ENCODE data around the gene IL17RA.
"Not testable (repeated sequence)": the region's sequence is repeated elsewhere in the genome, so short reads cannot be mapped to it uniquely, and the experiment has no call there.

Gene IL17RA, protein sequence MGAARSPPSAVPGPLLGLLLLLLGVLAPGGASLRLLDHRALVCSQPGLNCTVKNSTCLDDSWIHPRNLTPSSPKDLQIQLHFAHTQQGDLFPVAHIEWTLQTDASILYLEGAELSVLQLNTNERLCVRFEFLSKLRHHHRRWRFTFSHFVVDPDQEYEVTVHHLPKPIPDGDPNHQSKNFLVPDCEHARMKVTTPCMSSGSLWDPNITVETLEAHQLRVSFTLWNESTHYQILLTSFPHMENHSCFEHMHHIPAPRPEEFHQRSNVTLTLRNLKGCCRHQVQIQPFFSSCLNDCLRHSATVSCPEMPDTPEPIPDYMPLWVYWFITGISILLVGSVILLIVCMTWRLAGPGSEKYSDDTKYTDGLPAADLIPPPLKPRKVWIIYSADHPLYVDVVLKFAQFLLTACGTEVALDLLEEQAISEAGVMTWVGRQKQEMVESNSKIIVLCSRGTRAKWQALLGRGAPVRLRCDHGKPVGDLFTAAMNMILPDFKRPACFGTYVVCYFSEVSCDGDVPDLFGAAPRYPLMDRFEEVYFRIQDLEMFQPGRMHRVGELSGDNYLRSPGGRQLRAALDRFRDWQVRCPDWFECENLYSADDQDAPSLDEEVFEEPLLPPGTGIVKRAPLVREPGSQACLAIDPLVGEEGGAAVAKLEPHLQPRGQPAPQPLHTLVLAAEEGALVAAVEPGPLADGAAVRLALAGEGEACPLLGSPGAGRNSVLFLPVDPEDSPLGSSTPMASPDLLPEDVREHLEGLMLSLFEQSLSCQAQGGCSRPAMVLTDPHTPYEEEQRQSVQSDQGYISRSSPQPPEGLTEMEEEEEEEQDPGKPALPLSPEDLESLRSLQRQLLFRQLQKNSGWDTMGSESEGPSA

DNA sequence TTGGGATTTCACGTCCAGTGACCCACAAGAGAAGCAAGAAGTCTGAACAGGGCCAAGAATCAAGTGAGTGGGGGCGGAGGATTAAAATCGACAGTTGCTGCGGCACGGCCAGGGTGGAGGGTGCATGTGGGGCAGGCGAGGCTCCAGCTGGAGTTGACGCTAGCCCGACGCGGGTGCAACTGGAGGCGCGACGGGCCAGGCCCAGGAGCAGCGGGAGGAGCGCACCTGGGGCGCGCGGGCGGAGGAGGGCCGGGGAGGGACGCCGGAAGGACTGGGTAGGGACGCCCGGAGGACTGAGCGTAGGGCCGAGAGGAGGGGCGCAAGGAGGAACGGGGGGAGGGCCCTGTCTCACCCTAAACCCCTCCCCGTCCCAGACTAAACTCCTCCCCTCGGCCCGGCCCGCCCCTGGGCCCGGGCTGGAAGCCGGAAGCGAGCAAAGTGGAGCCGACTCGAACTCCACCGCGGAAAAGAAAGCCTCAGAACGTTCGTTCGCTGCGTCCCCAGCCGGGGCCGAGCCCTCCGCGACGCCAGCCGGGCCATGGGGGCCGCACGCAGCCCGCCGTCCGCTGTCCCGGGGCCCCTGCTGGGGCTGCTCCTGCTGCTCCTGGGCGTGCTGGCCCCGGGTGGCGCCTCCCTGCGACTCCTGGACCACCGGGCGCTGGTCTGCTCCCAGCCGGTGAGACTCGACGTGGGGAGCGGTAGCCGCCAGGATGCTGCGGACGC, at the start of gene IL17RA:
Gene IL17RA (plus strand): TSS at position 447 of the 723 bp plus-strand sequence. CDS start 92 bp downstream, at position 539.
- in situ Hi-C loops (cut with MboI; ENCODE audit: low sequenced_read_pairs) = no loop called here

DNA sequence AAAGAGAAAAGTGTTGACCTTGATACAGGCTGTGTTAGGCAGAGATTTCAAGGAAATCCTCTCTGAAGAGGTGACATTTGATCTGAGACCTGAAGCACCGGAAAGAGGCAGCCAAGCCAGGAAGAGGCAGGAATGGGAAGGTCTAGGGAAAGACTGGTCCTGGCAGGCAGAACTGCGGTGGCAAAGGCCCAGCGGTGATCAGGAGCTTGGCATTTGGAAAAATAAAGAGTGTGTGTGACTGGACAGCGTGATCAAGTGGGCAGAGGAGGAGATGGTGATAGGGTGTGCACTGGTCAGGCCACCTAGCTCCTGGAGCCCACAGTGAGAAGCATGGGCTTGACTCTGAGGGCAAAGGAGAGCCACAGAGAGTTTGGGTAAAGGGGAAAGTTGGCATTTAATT, 49.6 kb upstream of the IL17RA start:
- in situ Hi-C loops (cut with MboI; ENCODE audit: low sequenced_read_pairs) = no loop called here

DNA sequence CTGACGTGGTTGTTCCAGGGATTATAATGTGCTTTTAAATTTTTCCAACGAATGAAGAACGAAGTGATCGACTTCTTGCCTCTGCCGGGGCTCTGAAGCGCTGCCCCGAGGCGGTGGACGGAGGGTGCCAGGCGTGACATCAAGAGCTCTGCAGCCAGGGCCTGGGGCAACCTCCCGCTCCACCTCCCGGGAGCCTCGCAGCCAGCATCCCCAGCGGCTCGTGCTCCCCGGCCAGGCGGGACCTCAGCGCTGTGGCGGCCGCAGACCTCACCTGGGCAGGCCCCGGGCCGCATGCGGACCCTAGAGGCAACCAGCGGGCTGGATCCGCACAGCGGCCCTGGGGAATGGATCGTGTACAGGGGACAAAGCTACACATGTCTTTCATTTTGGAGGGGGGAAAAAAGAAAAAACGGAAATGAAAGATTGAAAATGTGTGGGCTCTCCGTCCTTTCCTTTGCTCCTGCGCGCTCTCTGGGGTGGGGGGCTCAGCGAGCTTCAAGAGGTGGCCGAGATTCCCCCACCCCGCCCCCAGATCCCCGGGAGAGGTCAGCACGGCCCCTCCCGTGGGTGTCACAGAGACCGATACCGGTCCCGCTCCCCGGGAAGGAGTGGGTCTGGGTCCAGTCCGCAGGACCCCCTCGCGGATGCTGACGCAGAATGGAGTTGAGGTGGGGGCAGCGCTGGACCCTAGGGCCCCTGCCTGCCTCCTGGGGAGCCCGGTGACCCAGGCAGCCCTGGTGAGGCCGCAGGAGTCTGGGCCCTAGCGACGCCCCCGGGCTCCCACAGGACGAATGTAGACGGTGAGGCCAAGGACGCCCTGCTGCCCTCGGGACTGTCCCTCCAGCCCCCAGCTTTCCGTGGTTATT, 48.6 kb upstream of the IL17RA start:
- in situ Hi-C loops (cut with MboI; ENCODE audit: low sequenced_read_pairs) = not testable (repeated sequence)

DNA sequence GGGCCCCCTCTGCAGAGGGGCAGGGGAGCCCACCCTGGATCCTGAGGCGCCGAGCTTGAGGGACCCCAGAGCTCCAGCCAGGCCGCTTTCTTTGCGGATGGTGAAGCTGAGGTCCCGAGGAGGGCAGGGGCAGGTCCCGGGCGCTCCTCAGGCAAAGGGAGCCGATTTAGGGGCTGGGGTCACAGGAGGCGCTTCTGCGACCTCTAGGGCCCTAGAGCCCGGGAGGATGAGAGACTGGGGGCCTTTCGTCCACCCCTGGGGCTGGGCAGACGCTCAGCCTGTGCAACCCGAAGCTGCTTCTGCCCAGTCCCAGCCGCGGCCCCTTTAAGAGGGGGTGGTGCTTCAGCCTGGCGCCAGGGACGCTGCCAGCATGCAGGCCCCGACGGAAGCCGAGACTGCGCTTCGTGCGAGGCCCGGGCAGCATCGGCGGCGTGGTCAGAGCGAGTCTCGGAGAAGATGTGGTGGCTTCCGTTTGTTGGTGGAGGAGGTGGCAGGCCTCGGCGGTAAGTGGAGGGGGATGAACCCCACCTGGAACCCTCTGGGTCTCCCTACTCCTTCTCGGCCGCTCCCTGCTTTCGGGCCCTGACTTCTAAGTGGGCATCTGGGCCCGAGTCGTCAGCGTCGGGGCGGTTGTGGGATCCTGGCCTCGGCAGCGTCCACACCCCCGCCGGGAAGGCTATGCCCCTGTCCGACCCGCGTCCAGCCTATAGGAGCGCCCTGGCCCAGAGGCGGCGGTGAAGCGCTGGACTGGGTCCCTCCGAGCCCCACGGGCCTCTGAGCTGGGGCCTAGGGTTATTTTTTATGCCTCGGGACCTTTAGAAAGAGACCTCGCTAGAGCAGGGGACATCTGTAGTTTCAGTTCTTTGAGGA, 47.7 kb upstream of the IL17RA start:
- in situ Hi-C loops (cut with MboI; ENCODE audit: low sequenced_read_pairs) = not testable (repeated sequence)

DNA sequence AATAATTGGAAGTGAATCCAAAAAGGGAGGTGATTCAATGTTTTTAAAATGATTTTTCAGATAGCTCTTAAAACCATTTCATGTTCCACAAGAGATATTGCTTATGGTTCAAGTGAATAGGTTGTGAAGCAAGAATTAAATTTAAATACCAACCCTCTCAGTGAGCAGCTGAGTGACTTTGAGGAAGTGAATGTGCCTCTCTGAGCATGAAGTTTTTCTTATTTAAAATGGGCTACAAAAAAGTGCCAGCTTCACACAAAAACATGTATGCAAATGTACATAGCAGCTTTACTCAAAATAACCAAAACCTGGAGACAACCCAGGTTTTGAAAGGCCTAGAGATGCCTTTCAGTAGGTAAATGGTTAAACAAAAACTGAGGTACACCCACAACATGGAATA, 41.3 kb upstream of the IL17RA start:
- in situ Hi-C loops (cut with MboI; ENCODE audit: low sequenced_read_pairs) = no loop called here

DNA sequence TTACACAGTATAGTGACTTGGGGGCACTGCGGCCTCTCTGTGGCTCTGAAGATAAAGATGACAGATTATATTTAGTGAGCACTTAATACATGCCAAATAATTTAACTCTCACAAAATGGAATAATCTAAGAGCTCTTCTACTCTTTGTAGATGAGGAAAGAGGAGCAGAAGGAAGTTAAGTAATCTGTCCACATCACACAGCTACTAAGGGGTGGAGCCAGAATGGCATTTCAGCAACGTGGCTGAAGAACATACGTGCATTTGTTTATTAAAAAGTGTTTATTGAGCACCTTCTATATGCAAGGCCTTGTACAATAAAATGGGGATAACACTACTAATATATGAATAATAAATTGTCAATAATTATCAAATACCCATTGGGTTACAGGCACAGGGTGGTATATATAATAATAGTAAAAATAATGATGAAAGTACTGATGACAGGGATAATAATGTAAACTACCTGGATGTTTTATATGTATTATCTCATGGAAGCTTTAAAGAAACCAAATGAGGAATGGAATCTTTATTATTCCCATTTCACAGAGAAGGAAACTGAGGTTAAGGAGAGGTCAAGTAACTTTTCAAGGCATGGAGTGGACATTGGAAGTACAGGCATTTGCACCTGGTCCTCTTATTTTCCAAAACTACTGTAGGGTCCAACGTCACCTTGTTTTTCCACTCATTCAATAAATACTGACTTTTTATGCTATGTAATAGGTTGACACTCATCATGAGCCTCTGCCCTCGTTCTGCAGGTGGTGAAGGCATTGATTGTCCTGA, 38.0 kb upstream of the IL17RA start:
- in situ Hi-C loops (cut with MboI; ENCODE audit: low sequenced_read_pairs) = no loop called here

DNA sequence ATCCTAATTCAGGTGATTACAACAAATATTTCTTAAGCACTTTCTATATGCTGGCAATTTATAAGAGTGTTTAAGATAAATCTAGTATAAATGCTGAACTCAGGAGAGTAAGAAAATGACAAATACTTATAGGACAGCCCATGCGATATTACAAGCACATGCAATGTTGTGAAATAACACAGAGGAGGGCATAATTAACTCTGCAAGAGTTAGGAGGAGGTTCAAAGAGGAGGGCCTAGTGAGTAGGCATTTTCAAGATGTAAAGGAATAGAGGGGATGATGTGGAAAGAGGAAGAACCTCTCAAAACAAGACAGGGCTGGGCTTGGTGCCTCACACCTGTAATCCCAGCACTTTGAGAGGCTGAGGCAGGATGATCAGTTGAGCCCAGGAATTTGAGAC, 37.1 kb upstream of the IL17RA start:
- in situ Hi-C loops (cut with MboI; ENCODE audit: low sequenced_read_pairs) = no loop called here

DNA sequence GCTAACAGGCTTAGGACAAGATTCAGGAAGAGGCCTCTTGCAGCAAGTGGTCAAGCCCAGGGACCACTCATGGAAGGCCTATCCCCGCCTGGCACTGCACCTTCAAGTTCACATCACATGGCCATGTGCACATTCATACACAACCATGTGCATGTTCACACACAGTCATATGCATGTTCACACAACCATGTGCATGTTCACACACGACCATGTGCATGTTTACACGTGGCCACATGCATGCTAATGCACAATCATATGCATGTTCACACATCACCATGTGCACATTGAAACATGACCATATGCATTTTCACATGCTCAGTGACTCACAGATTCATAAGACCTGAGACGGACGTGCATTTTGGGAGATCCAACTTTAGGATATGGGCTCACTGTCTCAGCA, 28.7 kb upstream of the IL17RA start:
- in situ Hi-C loops (cut with MboI; ENCODE audit: low sequenced_read_pairs) = no loop called here

DNA sequence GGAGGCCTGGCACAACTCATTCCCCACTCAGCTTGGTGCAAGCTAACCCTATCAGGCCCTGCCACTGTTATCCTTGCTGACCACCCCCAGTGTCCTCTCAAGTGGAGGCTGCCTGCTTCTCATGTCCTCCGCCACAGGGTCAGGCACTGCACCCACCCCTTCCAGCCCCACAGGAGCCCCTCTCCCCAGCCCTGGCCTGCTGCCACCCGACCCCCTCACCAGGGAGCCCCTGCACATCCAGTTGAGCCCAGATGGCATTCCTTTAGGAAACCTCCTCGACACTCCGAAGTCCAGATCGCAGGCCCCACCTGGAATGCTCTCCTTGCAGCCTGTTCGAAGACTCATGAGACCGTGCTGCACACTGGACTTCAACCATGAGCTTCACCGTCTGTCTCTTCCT, 28.0 kb upstream of the IL17RA start:
- in situ Hi-C loops (cut with MboI; ENCODE audit: low sequenced_read_pairs) = no loop called here

DNA sequence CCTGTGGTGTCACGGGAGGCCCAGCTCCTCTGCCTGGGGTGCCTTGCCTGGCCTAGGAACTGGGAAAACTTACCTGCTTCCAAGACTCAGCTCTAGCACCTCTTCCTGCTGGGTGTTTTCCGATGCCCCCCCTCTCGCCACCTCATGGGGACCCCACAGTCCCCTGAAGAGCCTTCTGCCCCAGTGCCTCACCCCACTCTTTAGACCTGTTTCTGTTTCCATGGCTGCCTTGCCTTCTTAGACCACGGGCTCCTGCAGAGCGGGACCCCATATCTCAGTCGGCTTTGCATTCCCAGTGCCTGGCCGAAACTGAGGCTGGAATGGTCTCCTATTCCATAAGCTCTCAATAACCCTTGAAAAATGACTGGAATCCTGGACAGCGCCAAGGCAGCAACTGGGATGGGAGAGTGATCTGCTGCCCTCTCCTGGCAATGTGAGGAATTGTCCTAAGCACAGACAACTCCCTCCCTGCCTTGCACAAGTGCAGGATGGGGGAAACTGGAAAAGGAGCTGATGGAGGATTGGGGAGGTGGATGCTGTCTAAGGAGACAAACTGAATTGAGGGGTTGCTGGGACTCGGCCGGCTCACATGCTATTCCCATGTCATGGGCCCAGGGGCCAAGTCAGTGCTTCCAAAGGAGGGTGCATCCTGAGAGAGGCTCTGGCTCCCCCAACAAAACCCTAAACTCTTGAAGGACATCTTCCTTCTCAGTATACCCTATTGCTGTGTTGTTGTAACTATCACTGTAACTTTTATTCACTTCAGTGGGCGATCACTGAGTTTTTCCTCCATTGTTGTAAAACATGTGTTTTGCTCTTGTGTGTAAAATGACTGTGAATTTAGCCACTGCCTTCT, 26.6 kb upstream of the IL17RA start:
- in situ Hi-C loops (cut with MboI; ENCODE audit: low sequenced_read_pairs) = no loop called here

DNA sequence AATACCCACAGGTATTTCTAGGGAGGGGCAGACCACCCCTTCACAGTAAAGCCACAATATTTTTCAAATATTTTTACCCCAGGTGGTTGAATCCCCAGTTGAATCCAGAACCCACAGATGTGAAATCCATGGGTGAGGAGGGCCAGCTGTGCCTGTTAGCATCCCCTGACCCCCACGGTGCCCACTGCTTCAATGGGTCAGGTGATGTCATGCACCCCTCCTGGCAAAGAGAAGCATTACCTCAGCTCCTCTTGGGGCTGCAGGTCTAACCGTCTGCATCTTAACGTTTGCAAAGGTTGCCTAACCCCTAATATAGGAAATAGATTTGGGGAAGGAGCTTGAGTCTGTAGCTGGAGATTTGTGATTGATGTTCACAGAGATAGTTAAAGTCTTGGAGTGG, 24.7 kb upstream of the IL17RA start:
- in situ Hi-C loops (cut with MboI; ENCODE audit: low sequenced_read_pairs) = no loop called here

DNA sequence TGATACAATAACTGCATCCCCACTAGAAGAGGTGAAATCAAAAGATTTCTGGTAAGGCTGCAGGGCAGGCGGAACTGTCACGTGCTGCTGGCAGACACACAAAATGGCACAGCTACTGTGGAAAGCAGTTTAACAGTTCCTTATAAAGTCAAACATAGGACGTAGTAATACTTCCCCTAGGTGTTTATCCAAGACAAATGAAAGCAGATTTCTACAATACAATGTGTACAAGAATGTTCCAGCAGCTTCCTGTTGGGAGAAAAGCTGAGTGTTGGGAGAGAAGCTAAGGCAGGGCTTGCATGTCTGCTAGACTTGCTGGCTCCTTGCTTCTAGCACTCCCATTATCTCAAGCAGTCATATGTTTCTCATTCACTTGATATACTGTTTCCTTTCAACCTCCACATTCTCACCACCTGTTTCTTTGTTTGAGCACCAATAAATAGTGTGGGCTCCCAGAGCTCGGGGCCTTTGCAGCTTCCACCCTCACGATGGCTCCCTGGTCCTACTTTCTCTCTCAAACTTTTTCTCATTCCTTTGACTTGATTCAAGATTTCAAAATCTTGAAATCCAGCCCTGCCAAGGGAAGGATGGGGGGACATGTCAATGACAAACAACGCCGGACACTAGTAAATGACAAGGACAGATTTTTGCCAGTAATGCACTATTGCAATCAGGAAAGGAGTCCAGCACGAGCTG, 21.2 kb upstream of the IL17RA start:
- in situ Hi-C loops (cut with MboI; ENCODE audit: low sequenced_read_pairs) = no loop called here

DNA sequence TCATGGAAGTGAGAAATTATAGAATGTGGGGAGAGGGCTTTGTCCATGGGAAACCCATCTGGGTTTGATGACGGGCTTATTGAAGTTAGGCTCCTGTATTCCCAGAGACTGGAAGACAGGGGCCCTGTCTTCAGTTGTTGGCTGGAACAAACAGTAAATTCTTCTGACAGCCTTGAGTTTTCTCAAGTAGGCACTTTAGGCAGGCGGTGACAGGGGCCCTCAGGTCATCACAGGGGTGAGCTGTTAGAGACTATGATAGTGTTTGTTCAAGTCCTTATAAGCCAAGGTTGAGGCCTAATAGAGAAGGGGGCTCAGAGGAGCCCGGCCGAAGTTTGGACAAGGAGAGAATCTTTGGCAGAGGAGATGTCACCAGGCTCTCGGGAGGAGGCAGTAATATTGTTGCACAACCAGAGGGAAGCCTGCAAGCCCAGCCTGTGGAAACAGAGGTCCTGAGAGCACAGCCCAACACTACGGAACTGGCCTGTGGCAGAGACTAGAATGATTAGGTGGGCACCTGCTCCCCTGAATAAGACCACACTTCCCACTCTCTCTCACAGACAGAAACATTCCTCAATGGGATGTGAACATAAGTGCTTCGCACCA, 20.2 kb upstream of the IL17RA start:
- in situ Hi-C loops (cut with MboI; ENCODE audit: low sequenced_read_pairs) = no loop called here

DNA sequence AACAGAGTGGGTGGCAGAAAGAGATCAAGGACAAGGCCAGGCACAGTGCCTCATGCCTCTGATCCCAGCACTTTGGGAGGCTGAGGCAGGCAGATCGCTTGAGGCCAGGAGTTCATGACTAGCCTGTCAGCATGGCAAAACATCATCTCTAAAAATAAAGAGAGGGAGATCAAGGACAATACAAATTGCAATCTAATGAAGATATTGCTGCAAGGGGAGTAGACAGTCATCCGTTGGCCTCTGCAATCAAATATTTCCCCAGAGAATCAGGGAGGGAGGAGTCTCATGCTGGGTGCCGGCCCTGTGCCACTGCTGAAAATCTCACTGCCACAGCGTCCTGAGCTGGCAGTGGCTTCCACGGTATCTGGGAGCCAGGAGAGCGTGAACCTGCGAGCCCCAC, 19.4 kb upstream of the IL17RA start:
- in situ Hi-C loops (cut with MboI; ENCODE audit: low sequenced_read_pairs) = no loop called here

DNA sequence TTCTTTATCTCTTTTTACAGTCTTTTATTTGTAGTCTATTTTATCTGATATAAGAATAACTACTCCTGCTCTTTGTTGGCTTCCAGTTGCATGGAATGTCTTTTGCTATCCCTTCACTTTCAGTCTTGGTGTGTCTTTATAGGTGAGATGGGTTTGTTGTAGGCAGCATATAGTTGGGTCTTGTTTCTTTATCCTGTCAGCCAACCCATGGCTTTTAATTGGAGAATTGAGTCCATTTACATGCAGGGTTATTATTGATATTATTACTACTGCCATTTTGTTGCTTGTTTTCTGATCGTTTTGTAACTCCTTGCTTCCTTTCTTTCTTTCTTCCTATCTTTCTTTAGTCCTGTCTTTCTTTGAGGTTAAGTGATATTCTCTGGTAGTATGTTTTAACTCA, 11.9 kb upstream of the IL17RA start:
- in situ Hi-C loops (cut with MboI; ENCODE audit: low sequenced_read_pairs) = loop anchor here (10.0 kb wide), 1 partner anchor 432 kb away; no protein-coding TSS in a partner anchor

DNA sequence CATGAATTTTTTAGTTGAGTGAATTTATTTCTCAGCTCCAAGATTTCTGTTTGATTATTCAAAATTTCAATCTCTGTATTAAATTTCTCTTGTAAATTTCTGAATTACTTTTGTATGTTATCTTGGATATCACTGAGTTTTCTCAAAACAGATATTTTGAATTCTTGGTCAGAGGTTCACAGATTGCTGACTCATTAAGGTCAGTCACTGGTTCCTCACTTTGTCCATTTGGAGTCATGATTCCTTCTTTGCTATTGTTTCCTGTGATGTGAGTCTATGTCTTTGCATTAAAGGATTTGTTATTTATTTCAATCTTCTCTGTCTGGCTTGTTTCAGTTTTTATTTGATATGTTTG, 10.2 kb upstream of the IL17RA start:
- in situ Hi-C loops (cut with MboI; ENCODE audit: low sequenced_read_pairs) = loop anchor here (10.0 kb wide), 1 partner anchor 430 kb away; no protein-coding TSS in a partner anchor

DNA sequence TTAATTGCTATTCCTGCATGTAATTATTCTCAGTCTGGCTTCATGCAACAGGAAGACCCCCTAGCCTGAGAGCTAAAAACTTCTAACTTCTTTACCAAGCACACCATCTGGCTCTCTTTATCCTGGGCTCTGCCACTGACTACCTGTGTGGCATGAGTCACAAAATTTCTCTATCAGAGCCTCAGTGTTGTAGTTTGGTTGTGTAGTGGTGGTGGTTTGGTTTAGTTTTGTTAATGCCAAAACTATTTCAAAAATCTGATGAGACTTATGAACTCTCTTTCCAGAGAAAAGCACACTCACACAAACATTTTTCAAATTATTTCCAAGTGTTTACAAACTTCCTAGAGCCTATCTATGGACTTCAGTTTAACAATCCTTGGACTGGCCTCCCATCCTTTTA, 7.5 kb upstream of the IL17RA start:
- in situ Hi-C loops (cut with MboI; ENCODE audit: low sequenced_read_pairs) = loop anchor here (10.0 kb wide), 1 partner anchor 428 kb away; no protein-coding TSS in a partner anchor

All from HL-60/S4 treated with phorbol 12-myristate 13-acetate at 8.2 ng/mL for 4 days and 3 days (cell line).